Right lobe of liver (tissue), 4 donors: ENCODE results near the gene SCN8A.
"Not testable (repeated sequence)": the region's sequence is repeated elsewhere in the genome, so short reads cannot be mapped to it uniquely, and the experiment has no call there.

Experiments used
- CTCF ChIP-seq, 4 donors: fragments of 200-600 bp in 3 of 4; fragments of 450-650 bp in 1 of 4; IDR thresholded peaks; one replicate each; pipeline versions ENCODE4 v1.5.1 to v1.8.0; 2016 to 2022; ENCODE audit warnings: antibody characterized with exemption in 4 of 4, mild to moderate bottlenecking in 2 of 4
- POLR2A ChIP-seq: fragments of 450-650 bp; IDR thresholded peaks from one replicate; pipeline ENCODE4 v1.6.1; 2017; ENCODE audit warnings: antibody characterized with exemption, mild to moderate bottlenecking
- donor health status: DM: no; HTN: no; CAD: no.
- donor health status: DM: no; HTN: no; CAD: no.
- donor health status: DM: no; HTN: yes; CAD: no.

DNA sequence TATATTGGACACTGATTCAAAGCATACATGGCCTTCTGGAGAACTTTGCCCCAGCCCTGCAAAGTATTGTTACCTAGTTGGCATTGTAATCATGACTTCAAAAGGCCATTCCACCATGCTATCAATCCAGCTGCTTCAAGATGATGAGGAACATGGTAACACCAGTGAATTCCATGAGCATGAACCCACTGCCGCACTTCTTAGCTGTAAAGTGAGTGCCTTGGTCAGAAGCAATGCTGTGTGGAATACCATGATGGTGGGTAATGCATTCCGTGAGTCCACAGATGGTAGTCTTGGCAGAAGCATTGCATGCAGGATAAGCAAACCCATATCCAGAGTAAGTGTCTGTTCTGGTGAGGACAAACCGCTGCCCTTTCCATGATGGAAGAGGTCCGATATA, 207.0 kb downstream of the SCN8A start:
- not testable (repeated sequence) for TF ChIP-seq CTCF (IDR thresholded peaks at IDR 0.05); POLR2A
